ACHN (cell line): Measurements from ENCODE around the gene RAB23.

Experiments
- DNase-seq: peaks from one replicate; pipeline ENCODE4 v3.0.0-alpha.2; 2015
- in situ Hi-C: cut with HindIII; loops from 2 replicates; pipeline ENCODE4 v1.10.0; 2017; ENCODE audit warnings: low sequenced_read_pairs, low pct_ligation_motif_present, low pct_unique_long_range_greater_than_20kb

Gene RAB23

DNA sequence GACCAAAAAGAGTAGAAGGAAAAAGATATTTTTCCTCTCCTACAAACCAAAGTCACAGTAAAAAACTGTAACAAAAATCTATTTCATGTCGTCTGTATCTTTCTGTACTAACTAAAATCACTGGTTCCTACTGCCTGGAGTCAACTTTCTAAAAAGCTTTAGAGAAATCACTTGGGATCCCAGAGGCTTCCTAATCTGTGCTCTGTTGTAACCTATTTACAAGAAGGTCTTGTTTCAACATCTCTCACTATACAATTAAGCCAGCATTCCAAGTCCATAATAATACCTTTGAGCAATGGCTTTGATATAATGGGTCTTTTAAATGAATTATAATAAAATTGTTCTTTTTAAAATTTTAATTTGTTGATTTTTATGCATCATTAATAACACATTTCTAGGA, 20.4 kb downstream of the RAB23 start:
- DNase-seq = no peak
- in situ Hi-C loops = no loop called here

DNA sequence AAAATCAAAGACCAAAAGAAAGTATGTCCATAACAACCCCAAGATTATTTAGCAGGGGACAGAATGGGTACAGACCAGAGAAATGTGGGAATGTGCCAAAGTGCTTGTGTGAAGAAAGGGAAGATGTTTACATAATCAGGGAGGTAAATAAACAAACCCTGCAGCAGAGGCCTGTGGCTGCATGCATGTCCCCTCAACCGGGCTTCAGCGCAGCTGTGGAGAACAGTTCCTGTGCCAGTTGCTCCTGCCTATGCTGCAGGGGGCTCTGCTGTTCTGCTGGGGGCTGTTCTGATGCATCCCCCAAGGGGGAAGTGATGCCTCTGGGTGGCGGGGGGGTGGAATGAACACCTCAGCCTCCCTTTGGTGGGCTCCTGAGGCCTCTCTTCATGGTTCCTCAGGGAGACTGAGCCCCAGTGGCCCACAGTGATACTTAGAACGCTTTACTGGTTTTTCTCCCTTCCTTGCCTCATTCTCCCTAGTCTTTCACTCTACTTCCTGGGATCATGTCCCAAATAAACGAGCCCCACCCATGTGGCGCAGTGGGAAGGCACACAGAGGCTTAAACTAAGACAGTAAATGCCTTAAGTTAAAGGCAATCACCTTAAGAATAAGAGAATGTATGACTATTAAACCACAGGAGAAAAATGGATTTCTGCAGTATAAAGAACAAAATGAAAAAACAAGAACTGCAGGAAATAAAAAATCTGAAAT, 23.0 kb downstream of the RAB23 start:
- no peak for DNase-seq
- in situ Hi-C loops = loop anchor here (25.0 kb wide), 1 partner anchor 113 kb away; the partner anchor contains the start of gene PRIM2

DNA sequence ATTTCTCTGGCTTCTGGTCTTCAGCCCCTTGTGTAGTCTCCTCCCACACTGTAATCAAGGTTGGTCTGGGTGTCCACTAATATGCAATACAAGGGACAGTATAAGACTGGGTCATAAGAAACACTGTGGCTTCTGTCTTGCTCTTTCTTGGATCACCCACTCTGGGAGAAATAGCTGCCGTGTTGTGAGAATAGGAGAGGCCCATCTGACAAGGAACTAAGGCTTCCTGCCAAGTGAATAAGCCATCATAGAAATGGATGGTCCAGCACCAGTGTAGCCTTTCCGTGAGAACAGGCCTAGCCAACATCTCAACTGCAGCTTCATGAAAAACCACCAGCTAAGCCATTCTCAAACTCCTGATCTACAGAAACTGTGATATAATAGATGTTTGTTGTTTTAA, 26.6 kb downstream of the RAB23 start:
- in situ Hi-C loops = loop anchor here (25.0 kb wide), 1 partner anchor 117 kb away; the partner anchor contains the start of gene PRIM2
- no peak for DNase-seq

DNA sequence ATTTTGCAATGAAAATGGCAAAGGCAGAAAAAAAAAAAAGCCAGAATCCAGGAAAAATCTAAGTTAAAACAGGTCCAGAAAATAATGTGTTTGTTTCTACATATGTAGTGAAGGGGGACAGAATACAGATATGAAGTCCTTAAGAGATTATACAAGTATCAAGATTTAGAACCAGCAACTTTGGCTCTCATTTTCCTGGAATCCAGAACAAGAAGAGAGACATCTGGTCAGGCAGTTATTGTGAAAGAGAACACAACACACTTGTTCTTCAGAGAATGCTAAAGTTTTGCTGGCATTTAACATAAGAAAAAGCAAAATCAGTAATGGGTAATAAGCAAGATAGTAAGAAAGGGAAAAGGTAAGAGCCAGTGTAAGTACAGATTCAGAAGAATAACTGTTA, 28.9 kb downstream of the RAB23 start:
- DNase-seq = no peak
- in situ Hi-C loops = loop anchor here (25.0 kb wide), 1 partner anchor 119 kb away; the partner anchor contains the start of gene PRIM2

DNA sequence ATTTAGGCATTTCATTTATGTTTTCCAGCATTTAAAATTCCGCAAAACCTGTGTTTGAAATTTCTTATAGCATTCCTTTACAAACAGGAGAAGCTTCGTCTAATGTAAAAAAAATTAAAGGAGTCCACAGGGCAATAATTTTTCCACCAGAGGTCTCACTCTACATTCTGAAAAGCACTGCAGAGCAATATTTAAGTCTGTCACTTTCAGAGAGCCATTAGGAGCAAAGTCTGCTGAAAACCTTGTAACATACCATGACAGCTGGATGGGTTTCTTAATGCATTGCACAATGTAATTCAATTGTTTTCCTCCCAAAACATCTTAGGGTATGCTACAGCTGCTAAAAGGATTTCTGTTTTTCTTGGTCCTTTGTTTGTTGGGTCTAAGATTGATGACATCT, 32.0 kb downstream of the RAB23 start:
- DNase-seq = peak; percentile 36
- in situ Hi-C loops = loop anchor here (25.0 kb wide), 1 partner anchor 122 kb away; the partner anchor contains the start of gene PRIM2

DNA sequence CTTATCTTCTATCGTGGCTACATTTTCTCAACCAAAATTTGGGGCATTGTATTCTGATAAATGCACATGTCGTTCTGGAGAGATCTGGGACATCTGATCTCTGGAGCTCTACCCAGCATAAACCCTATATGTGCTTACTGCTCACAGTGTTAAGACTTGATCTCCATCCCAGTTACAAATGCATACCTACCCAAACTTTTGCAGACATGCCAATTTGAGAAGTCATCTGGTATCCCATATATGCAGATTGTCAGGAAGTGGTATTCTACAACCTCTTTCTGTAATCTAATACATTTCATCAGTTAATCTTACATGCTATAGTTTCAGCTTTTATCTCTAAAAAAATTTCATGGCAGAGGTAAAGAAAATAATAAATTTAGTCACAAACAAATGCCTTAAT, 38.8 kb downstream of the RAB23 start:
- in situ Hi-C loops = loop anchor here (25.0 kb wide), 1 partner anchor 129 kb away; the partner anchor contains the start of gene PRIM2
- no peak for DNase-seq

DNA sequence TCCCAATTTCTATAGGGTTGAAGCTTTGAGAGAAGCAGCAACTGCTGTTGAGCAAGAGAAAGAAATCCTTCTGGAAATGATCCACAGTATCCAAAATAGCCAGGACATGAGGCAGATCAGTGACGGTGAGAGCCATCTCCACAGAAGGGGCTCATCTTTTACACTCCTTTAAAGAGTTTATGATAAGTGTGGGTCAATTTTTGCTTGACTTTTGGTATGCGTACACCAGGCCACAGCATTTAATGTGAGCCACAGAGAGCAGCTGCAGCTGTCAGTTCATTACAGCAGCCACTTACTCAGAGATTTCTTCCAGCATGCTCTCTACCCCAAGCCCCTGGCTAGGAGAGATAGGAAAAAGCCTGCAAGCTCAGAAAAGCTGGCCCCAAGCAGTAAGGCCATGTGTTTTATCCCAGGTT, 40.1 kb downstream of the RAB23 start:
- in situ Hi-C loops = loop anchor here (25.0 kb wide), 1 partner anchor 130 kb away; the partner anchor contains the start of gene PRIM2
- DNase-seq = no peak

DNA sequence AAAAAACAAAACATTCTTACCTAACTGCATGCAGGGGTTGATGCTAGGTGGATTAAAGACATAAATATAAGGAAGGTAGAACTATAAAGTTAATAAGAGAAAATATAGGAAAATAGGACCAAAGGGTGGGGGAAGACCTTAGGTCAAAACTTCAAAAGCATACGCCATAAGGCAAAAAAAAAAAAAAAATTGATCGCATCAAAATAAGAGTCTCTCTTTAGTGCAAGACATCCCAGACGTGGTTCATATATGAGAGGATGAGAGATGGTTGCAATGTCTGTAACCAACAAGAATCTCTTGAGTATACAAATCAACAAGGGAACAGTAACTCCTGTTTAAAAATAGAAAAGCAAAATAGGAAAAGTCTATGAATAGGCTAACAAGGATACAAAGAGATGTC, 41.5 kb downstream of the RAB23 start:
- no peak for DNase-seq
- in situ Hi-C loops = loop anchor here (25.0 kb wide), 1 partner anchor 132 kb away; the partner anchor contains the start of gene PRIM2

DNA sequence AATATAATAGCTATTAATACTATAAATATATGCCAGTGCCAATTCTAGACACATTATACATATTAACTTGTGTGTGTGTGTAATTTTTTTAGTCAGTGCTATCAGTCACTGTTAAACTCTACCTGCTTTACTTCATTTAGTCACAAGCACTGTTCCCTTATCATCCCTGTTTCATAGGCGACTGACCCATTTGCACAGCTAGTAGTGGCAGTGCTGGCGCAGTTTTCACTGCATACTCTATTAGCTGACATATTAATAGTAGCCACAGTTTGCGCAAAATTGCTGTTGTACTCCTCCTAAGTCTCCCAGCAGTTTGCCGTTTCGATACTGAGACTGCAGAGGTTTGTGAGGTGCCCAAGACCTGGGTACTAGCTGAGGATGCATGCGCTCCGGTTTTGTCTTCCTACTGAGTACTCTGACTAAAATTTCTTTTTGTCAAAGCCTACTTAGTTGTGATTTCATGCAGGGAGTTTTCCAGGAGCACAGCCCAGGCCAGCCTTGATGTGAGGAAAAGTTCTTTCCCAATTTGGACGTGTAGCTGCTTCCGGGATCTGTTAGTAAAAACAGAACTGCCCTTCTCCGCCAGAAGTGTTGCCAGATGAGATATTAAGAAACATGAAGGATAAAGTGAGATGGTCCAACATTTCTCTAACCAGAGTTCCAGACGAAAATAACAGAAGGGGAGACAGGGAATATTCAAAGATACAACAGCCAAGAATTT, 44.4 kb downstream of the RAB23 start:
- in situ Hi-C loops = loop anchor here (25.0 kb wide), 1 partner anchor 135 kb away; the partner anchor contains the start of gene PRIM2

DNA sequence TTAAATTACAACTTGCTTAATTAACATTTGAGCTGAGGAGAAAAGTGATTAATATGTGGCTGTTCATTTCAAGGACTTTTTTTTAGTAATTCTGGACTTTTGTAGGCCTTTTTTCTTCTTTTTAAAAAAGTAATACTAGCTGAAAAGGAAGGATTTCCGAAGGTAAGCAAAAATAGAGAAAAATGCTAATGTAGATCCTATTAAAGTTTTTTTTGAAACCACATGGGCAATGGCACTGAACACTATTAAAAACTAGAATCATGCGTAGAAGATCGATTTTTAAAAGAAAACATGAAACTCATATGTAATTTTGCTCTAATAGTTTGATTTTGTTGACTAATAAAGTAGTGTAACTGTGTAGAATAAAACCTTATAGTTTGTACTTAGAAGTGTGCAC, 47.6 kb downstream of the RAB23 start:
- DNase-seq = no peak
- in situ Hi-C loops = no loop called here

More for the DNA sequence above, 44.4 kb downstream of the RAB23 start:
- DNase-seq = no peak

DNA sequence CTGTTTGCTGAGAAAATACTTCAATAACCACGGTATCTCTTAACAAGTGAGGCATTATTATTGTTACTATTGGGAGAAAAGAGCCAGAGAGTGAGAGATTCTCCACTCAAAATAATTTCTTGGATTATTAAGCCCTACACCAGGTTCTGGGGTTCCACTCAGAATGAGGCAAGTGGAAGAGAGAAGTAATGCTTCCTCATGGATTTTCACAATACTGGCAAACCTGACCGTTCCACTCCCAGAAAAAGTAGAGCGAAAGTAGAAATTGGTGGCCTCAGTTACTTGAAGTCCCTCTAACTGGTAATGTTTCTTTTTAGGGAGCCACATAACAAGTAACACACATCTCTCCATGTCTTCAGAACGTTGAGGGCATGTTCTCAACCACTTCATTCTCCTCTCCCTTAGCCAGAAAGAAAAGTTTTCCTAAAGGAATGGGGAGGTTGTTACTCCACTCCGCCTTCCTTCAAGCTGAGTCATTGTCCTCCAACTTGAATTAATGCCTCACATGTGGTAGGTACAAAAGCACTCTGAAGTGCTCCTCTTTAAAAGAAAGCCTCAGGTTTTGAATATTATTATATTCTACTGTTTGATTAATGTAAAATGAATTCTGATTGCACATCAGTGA, 48.1 kb downstream of the RAB23 start:
- DNase-seq = peak; percentile 74
- in situ Hi-C loops = no loop called here

DNA sequence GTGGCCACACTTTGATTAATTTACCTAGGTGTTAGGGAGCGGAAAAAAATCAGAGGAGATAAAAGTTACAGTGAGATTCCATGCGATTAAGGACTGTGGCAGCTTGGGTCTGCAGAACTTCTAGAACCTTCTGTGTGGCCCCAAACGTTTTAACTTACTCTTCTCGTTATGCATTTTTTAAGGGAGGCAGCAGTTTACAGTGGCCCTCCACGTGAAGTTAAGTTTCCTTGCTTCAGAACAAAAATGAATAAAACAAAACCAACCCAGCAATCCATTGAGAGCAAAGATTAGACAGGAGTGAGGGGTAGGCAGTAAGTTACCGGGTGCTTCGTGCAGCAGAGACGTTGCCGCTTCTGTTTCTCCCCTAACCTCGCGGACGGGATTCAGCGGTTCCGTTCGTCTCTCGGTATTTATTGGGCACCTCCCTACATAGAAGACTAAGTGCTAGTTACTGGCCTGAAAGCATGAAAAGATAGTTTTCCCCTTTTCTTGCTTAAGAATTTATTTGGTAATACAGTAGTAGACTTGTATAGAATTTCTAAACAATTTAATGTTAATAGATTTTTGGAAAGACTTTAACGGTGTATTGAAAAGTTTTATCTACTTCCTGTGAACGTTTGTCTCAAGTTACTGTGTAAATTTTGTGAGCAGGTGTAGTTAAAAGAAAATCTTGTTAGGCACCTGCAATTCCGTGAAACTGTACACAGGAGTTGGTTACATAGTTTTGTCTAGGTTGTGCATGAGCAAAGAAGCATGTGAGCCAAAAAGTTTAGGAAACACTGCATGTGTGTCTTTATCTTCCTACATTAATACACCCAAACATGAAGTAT, 48.8 kb downstream of the RAB23 start:
- in situ Hi-C loops = no loop called here
- peak; percentile 45 for DNase-seq

DNA sequence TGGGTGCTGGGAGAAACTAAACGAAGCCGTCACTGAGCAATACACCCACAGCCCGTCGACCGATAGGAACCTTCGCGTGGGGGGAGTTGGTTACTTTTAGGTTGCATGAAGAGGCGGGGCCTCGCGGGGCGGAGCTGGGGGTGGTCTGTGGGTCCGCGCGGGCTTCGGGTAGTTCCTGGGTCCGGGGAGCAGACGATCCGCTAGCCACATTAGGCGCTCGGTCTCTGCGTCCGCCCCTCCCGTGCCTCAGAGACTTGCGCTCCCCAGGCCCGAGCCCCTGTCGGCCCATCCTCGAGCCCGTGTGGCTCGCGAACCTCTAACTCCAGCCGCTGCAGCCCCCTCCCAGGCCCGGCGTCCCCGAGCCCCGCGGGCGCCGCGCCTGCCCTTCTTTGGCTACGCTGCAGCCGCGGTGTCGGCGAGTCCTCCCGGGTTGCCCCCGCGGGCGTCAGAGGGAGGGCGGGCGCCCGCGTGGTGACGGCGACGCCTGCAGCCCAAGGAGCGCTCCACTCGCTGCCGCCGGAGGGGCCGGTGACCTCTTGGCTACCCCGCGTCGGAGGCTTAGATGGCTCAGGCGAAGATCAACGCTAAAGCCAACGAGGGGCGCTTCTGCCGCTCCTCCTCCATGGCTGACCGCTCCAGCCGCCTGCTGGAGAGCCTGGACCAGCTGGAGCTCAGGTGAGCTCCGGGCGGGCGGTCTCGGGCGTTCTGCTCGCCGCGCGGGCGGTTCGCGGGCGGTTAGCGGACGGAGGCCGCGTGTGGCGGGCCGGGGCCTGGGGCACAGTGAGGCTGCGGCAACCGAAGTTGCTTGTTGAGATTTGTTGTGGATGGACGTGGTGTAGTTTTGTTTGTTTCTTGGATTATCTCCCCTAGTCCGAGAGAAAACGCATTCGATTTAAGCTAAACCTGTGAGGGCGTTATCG, 49.7 kb downstream of the RAB23 start, which contains the start of gene BAG2:
TSS of gene BAG2 (plus strand) at position 191 of the 920 bp plus-strand sequence. CDS start at position 563, 372 bp downstream.
- peak; percentile 88 for DNase-seq
- in situ Hi-C loops = no loop called here

DNA sequence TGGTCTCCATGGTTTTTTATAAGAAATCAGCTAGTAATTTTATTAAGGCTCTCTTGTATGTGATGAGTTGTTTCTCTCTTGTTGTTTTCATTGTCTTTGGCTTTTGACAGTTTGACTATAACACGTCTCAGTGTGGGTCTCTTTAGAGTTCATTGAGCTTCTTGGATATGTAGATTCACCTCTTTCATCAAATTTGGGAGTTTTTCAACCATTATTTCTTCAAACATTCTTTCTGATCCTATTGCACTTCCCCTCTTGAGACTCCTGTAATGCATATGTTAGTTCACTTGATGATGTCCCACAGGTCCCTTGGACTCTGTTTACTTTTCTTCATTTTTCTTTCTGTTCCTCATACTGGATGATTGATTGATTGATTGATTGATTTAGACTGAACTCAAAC, 57.0 kb downstream of the RAB23 start:
- in situ Hi-C loops = no loop called here
- no peak for DNase-seq

DNA sequence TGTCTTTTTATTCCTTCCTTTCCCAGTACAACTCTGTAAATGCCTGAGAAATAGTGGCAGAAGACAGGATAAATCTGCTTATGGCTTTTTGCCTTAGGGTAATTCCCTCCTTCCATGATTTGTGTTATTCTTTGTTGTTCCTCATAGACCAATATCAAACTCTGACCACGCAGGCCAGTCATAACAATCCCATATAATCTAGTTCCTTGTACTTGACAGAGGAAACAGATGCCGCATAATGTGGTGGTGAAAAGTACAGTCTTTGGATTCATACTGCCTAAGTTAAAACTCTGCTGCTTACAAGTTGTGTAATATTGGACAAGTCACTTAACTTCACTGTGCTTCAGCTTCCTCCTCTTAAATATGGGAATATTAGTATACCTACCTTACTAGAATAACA, 58.2 kb downstream of the RAB23 start:
- in situ Hi-C loops = no loop called here
- no peak for DNase-seq

DNA sequence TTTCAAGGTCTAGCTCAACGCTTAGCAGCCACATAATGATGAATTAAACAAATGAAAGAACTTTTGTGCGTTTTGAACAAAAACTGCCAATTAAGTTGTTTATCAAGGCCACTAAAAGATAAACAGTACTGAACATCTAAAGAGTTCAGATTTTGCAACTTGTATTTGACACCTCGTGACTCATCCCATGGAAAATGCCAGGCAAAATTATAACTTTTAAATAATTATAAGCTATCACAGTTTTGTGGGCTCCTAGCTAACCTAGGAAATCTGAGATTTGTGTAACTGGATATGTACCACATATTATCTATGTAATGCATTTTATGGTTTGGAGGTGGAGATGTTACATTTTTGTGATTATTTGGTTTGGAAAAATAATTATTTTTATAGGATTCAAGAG, 59.6 kb downstream of the RAB23 start:
- no peak for DNase-seq
- in situ Hi-C loops = no loop called here

DNA sequence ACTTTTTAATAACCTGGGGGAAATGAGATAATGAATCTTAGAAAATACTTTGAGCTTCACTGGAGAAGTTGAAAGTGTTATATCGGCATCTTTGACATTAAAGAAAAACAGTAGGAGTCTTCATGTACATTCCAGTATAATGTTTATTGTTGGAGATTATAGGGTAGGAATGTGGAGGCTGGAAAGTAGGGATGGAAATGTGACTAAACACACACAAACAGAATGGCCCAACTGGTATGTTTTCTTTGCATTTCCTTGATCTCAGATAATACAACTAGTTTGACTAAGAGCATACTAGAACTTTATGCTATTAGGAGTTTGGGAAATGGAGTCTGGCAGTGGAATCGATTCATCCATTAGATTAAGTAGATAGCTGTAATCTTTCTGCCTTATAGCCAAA, 60.1 kb downstream of the RAB23 start:
- DNase-seq = no peak
- in situ Hi-C loops = no loop called here
